Activated CD8-positive, alpha-beta memory T cell treated with anti-CD3 and anti-CD28 coated beads for 24 hours (primary cell): ENCODE measurements around the gene RPTOR.

Experiments used
- DNase-seq: peaks from one replicate; pipeline ENCODE4 v3.0.0-alpha.2; 2020

The RPTOR gene

DNA sequence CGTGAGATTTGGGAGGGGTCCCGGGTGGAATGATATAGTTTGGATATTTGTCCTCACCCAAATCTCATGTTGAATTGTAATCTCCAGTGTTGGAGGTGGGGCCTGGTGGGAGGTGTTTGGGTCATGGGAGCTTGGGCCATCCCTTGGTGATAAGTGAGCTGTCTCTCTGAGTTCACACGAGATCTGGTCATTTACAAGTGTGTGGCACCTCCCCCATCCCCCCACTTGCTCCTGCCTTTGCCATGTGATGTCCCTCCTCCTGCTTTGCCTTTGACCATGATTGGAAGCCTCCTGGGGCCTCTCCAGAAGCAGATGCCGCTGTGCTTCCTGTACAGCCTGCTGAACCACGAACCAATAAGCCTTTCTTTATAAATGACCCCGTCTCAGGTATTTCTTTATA lies 469.0 kb downstream of the RPTOR start:
- DNase-seq, result no peak

DNA sequence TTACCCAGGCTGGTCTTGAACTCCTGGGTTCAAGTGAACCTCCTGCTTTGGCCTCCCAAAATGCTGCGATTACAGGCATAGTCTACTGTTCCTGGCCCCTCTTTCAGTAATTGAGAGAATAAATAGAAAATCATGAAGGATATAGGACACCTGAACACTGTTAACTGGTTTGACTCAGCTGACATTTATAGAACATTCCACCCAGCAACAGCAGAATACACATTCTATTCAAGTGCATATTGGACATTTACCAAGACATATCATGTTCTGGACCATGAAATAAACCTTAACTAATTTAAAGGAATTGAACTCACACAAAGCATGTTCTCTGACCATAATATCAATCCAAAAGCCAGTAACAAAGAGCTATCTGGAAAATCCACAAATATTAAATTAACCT lies 470.5 kb downstream of the RPTOR start:
- DNase-seq, result no peak
